ENCODE data around the gene SLC22A23.

GRCh38 chr6:3273707-3274521 is 182.9 kb downstream of the SLC22A23 start:
- TF ChIP-seq, protein P1, sequence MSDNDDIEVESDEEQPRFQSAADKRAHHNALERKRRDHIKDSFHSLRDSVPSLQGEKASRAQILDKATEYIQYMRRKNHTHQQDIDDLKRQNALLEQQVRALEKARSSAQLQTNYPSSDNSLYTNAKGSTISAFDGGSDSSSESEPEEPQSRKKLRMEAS (IDR thresholded peaks at IDR 0.05), result no peak
- TF ChIP-seq REST (IDR thresholded peaks at IDR 0.05) (no peak), YY1 (IDR thresholded peaks at IDR 0.05) (no peak), ATF3 (IDR thresholded peaks at IDR 0.05) (no peak), RAD21 (IDR thresholded peaks at IDR 0.05) (no peak), TAF1 (conservative IDR thresholded peaks at IDR 0.05) (no peak), SP1 (IDR thresholded peaks at IDR 0.05) (no peak), GABPA (IDR thresholded peaks at IDR 0.05 in 1 of 2, conservative IDR thresholded peaks at IDR 0.05 in 1 of 2) (no peak), HNF4G (IDR thresholded peaks at IDR 0.05) (no peak), HNF4A (conservative IDR thresholded peaks at IDR 0.05) (no peak), JUND (IDR thresholded peaks at IDR 0.05) (no peak), EGR1 (IDR thresholded peaks at IDR 0.05; ENCODE audit: low read depth in 2 of 2) (no peak)
- TF ChIP-seq, protein P2, sequence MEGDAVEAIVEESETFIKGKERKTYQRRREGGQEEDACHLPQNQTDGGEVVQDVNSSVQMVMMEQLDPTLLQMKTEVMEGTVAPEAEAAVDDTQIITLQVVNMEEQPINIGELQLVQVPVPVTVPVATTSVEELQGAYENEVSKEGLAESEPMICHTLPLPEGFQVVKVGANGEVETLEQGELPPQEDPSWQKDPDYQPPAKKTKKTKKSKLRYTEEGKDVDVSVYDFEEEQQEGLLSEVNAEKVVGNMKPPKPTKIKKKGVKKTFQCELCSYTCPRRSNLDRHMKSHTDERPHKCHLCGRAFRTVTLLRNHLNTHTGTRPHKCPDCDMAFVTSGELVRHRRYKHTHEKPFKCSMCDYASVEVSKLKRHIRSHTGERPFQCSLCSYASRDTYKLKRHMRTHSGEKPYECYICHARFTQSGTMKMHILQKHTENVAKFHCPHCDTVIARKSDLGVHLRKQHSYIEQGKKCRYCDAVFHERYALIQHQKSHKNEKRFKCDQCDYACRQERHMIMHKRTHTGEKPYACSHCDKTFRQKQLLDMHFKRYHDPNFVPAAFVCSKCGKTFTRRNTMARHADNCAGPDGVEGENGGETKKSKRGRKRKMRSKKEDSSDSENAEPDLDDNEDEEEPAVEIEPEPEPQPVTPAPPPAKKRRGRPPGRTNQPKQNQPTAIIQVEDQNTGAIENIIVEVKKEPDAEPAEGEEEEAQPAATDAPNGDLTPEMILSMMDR (IDR thresholded peaks at IDR 0.05; ENCODE audit: low read depth, low read length, missing input control), result no peak
